Stromal cell of bone marrow (primary cell): ENCODE results near the gene DMD.

Experiments used
- DNase-seq: peaks from one replicate; pipeline ENCODE4 v3.0.0-alpha.2; 2012; ENCODE audit warnings: low read depth

The DMD gene

GRCh38 chrX:32480019-32480418 lies 731.3 kb downstream of the DMD start:
- no peak for DNase-seq

- no peak for DNase-seq
These were observed 739.0 kb downstream of the DMD start for GRCh38 chrX:32472364-32472763.

DNA sequence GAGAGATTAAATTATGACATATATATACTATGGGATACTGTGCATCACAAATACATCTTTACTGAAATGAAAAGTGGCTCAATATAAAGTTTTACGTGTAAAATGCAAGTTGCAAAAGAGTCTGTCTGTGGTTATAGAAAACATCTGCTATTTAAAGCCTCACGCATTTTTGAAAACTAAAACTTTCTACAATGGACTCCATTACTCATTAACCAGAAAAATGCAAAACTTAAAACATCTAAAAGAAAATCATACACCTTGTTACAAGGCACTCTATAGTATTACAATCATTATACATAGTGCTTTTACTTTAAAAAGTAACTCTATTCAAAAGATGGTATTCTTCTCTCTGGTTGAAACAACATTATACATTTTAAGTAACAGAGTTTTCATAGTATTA lies 755.6 kb downstream of the DMD start:
- DNase-seq, result no peak

- DNase-seq, result no peak
These were observed 759.2 kb downstream of the DMD start for GRCh38 chrX:32451954-32452695.

DNA sequence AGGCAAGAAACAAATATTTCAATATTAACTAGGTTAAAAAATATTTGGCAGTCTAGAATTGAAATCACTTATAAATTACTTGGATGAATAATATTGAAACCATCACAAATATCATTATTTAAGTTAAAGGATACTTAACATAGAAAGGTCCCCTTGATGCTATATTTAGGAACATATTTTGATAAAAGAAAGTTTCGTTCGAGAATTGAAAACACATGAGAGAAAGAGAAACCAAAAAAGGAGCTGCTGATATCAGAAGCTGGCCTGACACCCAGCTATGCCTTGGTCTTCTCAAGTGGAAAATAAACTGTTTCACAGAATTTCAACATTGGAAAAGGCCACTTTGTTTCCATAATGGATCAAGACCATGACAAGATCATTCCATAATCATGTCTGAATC lies 762.4 kb downstream of the DMD start:
- no peak for DNase-seq

- no peak for DNase-seq
These were observed 763.0 kb downstream of the DMD start for GRCh38 chrX:32448320-32448719.

DNA sequence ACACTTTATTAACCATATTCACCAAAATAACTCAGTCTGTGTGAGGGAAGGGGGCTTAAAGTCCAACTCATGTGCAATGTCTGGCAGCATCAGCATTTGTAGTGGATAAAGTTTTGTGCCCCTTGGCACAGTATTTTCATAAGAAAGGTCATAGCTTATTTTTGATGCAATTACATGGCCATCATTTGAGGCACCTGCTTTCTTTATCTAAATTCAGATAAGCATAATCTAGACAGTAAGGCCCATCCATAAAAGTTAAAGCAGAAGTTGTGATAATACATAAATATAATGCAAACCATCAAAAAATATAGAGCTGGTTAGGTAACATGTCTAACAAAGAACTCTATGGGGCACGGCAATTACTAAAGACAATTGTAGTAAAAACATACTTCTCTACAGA lies 763.7 kb downstream of the DMD start:
- DNase-seq, result no peak

DNA sequence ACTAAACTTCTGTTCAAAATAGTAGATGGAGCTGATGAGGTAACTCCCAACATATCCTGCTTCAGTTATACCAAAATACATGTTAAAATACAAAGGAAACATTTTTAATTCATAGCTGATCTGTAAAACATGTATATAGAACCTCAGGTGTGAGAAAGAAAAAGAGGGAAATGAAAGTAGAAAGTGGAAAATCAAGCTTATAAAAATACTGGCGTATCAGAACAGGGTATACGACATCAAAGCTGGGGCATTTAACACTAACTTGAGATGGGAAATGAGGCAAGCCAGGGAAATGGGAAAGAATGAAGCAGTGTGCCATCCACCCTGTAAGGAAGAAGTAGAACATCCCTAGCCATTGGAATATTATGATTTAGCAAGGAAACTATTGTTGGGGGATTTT lies 767.5 kb downstream of the DMD start:
- no peak for DNase-seq

- no peak for DNase-seq
These were observed 790.1 kb downstream of the DMD start for GRCh38 chrX:32421266-32421665.

- peak; percentile 1 for DNase-seq
These were observed 803.0 kb downstream of the DMD start for GRCh38 chrX:32408389-32408788.

GRCh38 chrX:32397562-32398216 lies 813.7 kb downstream of the DMD start:
- no peak for DNase-seq

DNA sequence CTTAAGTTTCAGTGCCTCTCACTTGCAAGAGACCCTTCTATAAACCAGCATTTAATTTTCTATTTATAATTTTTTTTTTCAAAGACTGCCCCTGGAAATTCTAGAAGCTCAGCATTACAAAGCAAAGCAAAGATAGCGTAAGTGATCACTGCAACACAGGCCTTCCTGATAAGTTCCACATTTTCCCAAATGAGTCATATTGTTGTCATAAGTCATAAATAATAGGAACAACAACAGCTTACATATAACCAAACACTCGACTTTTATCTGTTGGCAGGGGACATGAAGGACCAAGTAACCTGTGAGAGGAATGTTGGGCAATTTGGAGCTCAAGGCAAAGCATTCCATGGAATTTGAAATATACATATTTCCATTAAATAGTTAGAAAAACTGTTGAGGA lies 815.5 kb downstream of the DMD start:
- DNase-seq, result no peak

DNA sequence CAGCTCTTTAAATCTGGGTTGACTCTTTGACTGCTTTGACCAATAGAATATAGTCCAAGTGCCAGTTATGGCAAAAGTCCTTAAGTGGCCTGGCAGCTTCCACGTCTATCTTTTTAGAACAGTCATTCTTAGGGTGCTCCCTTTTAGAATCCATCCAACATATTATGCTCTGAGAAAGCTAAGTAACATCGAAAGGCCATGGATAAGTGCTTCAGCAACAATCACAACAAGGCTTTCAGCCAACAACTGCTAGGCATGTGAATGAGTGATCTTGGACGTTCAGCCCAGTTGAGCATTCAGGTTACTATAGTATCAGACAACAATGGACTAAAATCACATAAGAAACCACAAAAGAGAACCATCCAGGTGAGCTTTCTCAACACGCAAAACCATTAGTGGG lies 818.7 kb downstream of the DMD start:
- no peak for DNase-seq

DNA sequence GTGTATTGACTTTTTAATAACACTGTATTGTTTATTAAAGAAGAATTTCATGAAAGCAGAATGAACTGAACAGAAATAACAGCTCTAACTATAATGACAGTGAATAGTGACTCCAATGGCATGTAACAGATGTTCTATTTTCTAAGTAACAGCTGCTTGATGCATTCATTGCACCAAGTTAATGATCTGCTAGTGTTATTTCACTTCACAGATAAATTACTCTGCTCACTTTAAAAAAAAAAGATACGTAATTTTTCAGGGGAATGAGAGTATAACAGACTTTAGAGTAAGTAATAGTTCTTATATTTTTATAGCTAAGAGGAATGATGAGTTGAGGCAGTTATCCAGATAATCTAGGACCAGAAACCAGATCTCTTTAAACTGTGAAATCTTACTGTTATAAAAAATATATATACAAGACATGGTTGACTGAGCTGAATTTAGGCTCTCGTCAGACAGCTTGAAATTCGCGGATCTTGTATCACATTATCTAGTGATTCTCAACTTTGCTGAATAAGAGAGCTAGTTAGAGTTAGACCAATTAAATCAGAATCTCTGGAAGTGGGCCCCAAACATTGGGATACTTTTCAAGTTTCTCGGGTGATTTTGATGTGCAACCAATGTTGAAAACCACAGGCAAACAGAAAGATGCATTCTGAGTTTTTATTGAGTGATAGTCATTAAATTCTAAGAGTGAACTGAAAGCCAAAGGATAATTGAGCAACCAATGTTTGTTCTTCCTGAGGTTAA lies 840.7 kb downstream of the DMD start:
- no peak for DNase-seq

DNA sequence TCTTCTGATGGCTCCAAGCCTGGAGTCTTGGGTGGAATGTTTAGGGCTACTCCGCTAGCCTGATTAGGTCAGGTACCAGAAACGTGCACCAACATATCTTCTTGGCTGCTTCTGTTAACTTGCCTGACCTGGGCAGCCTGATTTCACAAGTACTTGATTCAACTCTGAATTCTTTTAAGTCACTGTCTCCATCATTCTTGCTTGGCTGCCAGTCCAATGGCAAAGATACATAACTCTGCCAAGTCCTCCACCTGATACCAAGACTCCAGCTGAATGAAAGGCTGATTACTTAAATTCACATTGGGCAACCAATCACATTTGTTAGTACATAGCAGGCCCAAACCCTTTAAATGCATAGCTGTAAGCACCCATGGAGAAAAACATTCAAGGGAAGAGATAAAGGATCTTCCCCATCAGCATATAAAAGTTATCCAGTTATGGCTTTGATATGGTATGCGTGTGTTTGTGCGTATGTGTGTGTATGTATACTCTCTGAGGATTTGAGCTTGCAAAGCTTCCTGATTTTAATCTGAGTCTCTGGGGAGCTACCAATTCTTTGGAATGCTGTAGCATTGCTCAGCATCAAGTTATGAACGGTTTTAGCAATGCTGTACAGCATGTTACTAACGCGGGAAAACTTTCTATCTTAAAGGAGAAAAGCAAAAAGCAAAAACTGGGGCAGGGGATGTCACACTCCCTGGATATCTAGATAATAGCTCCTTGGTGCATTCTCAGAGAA lies 917.2 kb downstream of the DMD start:
- no peak for DNase-seq

DNA sequence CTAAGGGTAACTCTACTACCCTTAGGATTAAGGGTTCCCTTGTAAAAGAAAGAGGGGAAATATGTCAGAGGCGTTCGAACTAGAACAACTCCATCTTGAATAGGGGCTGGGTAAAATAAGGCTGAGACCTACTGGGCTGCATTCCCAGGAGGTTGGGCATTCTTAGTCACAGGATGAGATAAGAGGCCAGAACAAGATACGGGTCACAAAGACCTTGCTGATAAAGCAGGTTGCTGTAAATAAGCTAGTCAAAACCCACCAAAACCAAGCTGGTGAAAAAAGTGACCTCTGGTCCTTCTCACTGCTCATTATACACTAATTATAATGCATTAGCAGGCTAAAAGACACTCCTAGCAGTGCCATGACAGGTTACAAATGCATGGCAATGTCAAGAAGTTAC lies 922.0 kb downstream of the DMD start:
- DNase-seq, result no peak

- DNase-seq, result no peak
These were observed 929.5 kb downstream of the DMD start for GRCh38 chrX:32281853-32282252.

- no peak for DNase-seq
These were observed 930.4 kb downstream of the DMD start for GRCh38 chrX:32280921-32281320.

GRCh38 chrX:32280489-32280888 lies 930.9 kb downstream of the DMD start:
- no peak for DNase-seq

GRCh38 chrX:32276153-32276552 lies 935.2 kb downstream of the DMD start:
- DNase-seq, result no peak

- DNase-seq, result no peak
These were observed 941.5 kb downstream of the DMD start for GRCh38 chrX:32269866-32270265.

GRCh38 chrX:32268207-32268606 lies 943.1 kb downstream of the DMD start:
- DNase-seq, result no peak

- DNase-seq, result no peak
These were observed 943.6 kb downstream of the DMD start for GRCh38 chrX:32267796-32268195.
